Smooth muscle cell (in vitro differentiated cells): ENCODE measurements around the gene GNAQ. TPM values are rescaled to one million over a fixed set of nuclear protein-coding genes. Genes with fewer than 3 reads are reported as not detected.
"Not testable (repeated sequence)": the region's sequence is repeated elsewhere in the genome, so short reads cannot be mapped to it uniquely, and the experiment has no call there.

Source experiments
- DNase-seq: peaks from one replicate; lab custom pipeline; 2025; ENCODE audit not compliant: unreplicated experiment; lab: John Stamatoyannopoulos, UW
- H2AFZ ChIP-seq: fragments of 200-600 bp; sonication (generic); 2 replicates; pipeline ENCODE4 v1.6.0; 2016; ENCODE audit warnings: antibody characterized with exemption, low read depth, mild to moderate bottlenecking
- H3F3A ChIP-seq: fragments of 200-600 bp; sonication (generic); 2 replicates; pipeline ENCODE4 v1.6.0; 2017; ENCODE audit warnings: antibody characterized with exemption, low read depth
- H3K27ac ChIP-seq: fragments of 200-600 bp; sonication (generic); 2 replicates; pipeline ENCODE4 v1.5.1; 2016; ENCODE audit warnings: low read depth, mild to moderate bottlenecking
- H3K27me3 ChIP-seq: fragments of 200-600 bp; sonication (generic); 2 replicates; pipeline ENCODE4 v1.6.1; 2016; ENCODE audit warnings: low read depth, mild to moderate bottlenecking
- H3K36me3 ChIP-seq: fragments of 200-600 bp; sonication (generic); 2 replicates; pipeline ENCODE4 v1.5.1; 2016; ENCODE audit warnings: low read depth
- H3K4me1 ChIP-seq: fragments of 200-600 bp; sonication (generic); 2 replicates; pipeline ENCODE4 v1.5.1; 2016; ENCODE audit warnings: low read depth
- H3K4me2 ChIP-seq: fragments of 200-600 bp; sonication (generic); 2 replicates; pipeline ENCODE4 v1.6.0; 2016; ENCODE audit warnings: mild to moderate bottlenecking
- H3K4me3 ChIP-seq: fragments of 200-600 bp; sonication (generic); 2 replicates; pipeline ENCODE4 v1.5.1; 2016; ENCODE audit warnings: mild to moderate bottlenecking
- H3K79me2 ChIP-seq: fragments of 200-600 bp; sonication (generic); 2 replicates; pipeline ENCODE4 v1.6.0; 2016; ENCODE audit warnings: low read depth, mild to moderate bottlenecking
- H3K9ac ChIP-seq: fragments of 200-600 bp; sonication (generic); 2 replicates; pipeline ENCODE4 v1.6.0; 2016; ENCODE audit warnings: low read depth
- H3K9me3 ChIP-seq: fragments of 200-600 bp; sonication (generic); replicated peaks from 2 replicates; pipeline ENCODE4 v1.5.1; 2016; ENCODE audit warnings: low read depth
- H4K20me1 ChIP-seq: fragments of 200-600 bp; sonication (generic); 2 replicates; pipeline ENCODE4 v1.6.0; 2016; ENCODE audit warnings: low read depth
- CTCF ChIP-seq: fragments of 200-600 bp; sonication (generic); IDR thresholded peaks from 2 replicates; pipeline ENCODE4 v1.5.1; 2017; ENCODE audit warnings: borderline replicate concordance, mild to moderate bottlenecking, antibody characterized with exemption; ENCODE audit not compliant: insufficient read depth, poor library complexity, severe bottlenecking
- WGBS: methylation state at CpG from one replicate; pipeline ENCODE4 v1.1.7; 2016; ENCODE audit warnings: low lambda C conversion rate; 5-methylcytosine and 5-hydroxymethylcytosine counted together
- polyA plus RNA-seq: library from polyadenylated mRNA; unstranded; fragments of >200 nt; fragmentation: Nextera tagmentation; extraction: Ambion mirVana; gene quantifications from 2 replicates; pipeline ENCODE4 v1.2.1, GENCODE V29; 2016
- total RNA-seq: library from RNA; depleted of rRNA; stranded (reverse); fragments of >200 nt; gene quantifications from 2 replicates; pipeline ENCODE4 v1.2.3, GENCODE V29; 2014

Gene GNAQ
- total and polyA plus RNA-seq, 2 experiments from 2014 or later = 12.5 to 41.4 TPM

GRCh38 chr9:77697238-77697984 lies 334.2 kb downstream of the GNAQ start:
- no peak for TF ChIP-seq CTCF
- Histone ChIP-seq H3K4me2 (no peak overlapping the region), H3K27ac (no peak overlapping the region), H4K20me1 (no peaks in the 10 kb centered on the region), H2AFZ (no peak overlapping the region), H3K79me2 (no peaks in the 10 kb centered on the region), H3K4me3 (no peak overlapping the region), H3F3A (no peaks in the 10 kb centered on the region), H3K9me3 (no peaks in the 10 kb centered on the region), H3K36me3 (no peaks in the 10 kb centered on the region), H3K4me1 (no peaks in the 10 kb centered on the region), H3K9ac (no peak overlapping the region), H3K27me3 (no peaks in the 10 kb centered on the region)
- WGBS = 87% methylated on average over 1 of the region's 1 CpG
- no peak for DNase-seq

GRCh38 chr9:77690723-77691122 lies 340.9 kb downstream of the GNAQ start:
- DNase-seq, H3K4me1 ChIP-seq, H3K4me3 ChIP-seq, H3K79me2 ChIP-seq, H3K27ac ChIP-seq, H2AFZ ChIP-seq, H3K27me3 ChIP-seq, H3K36me3 ChIP-seq, H3F3A ChIP-seq, H3K9ac ChIP-seq, H4K20me1 ChIP-seq, H3K4me2 ChIP-seq, H3K9me3 ChIP-seq: not testable (repeated sequence)
- WGBS = 90% methylated on average over 3 of the region's 3 CpGs

GRCh38 chr9:77690119-77690518 lies 341.5 kb downstream of the GNAQ start:
- not testable (repeated sequence) for DNase-seq, H3K4me3 ChIP-seq, H3K36me3 ChIP-seq, H3K27me3 ChIP-seq, H4K20me1 ChIP-seq, H3K4me2 ChIP-seq, H3K9me3 ChIP-seq, H2AFZ ChIP-seq, H3K27ac ChIP-seq, H3K9ac ChIP-seq, H3K79me2 ChIP-seq, H3F3A ChIP-seq, H3K4me1 ChIP-seq
- WGBS = 91% methylated on average over 3 of the region's 3 CpGs

- not testable (repeated sequence) for H3K36me3 ChIP-seq, H3K9me3 ChIP-seq, H3K4me2 ChIP-seq, H3F3A ChIP-seq, H3K27ac ChIP-seq, H3K9ac ChIP-seq, DNase-seq, H3K4me1 ChIP-seq, H4K20me1 ChIP-seq, H3K79me2 ChIP-seq, H3K4me3 ChIP-seq, H3K27me3 ChIP-seq, H2AFZ ChIP-seq
- 94% methylated on average over 11 of the region's 11 CpGs for WGBS
Measured at GRCh38 chr9:77687737-77688136, 343.9 kb downstream of the GNAQ start.

GRCh38 chr9:77680581-77680980 lies 351.0 kb downstream of the GNAQ start:
- TF ChIP-seq CTCF = no peak
- Histone ChIP-seq H3K9ac (no peak overlapping the region), H3K36me3 (no peaks in the 10 kb centered on the region), H3K4me3 (no peak overlapping the region), H3K79me2 (no peaks in the 10 kb centered on the region), H2AFZ (no peak overlapping the region), H3K4me1 (no peaks in the 10 kb centered on the region), H3K27ac (no peak overlapping the region), H3K27me3 (no peaks in the 10 kb centered on the region), H3K4me2 (no peak overlapping the region), H3F3A (no peaks in the 10 kb centered on the region), H4K20me1 (no peaks in the 10 kb centered on the region), H3K9me3 (no peaks in the 10 kb centered on the region)
- WGBS = 89% methylated on average over 5 of the region's 5 CpGs
- DNase-seq = no peak
